ENCODE results near the gene NCOA5.
"Not testable (repeated sequence)": the region's sequence is repeated elsewhere in the genome, so short reads cannot be mapped to it uniquely, and the experiment has no call there.

NCOA5 gene

GRCh38 chr20:46107061-46107460, 17.3 kb upstream of the NCOA5 start:
- TF ChIP-seq CTCF (IDR thresholded peaks at IDR 0.05; ENCODE audit: low read depth, low read length), result no peak
- Histone ChIP-seq H3K27ac (no peak overlapping the region), H3K27me3 (ENCODE audit: insufficient read depth, low read depth, severe bottlenecking) (no peaks in the 10 kb centered on the region), H3K4me3 (ENCODE audit: low read depth, low read length) (no peak overlapping the region), H3K36me3 (no peaks in the 10 kb centered on the region), H3K9me3 (ENCODE audit: severe bottlenecking) (peaks cover 8% of the 10 kb centered on the region)
- no peak for DNase-seq

GRCh38 chr20:46104262-46104661, 14.5 kb upstream of the NCOA5 start:
- no peaks in the 10 kb centered on the region for H3K27me3 ChIP-seq (ENCODE audit: insufficient read depth, low read depth, severe bottlenecking)
- no peak overlapping the region for H3K4me3 ChIP-seq (ENCODE audit: low read depth, low read length)
- H3K9me3 ChIP-seq (ENCODE audit: severe bottlenecking), result peaks cover 11% of the 10 kb centered on the region
- H3K36me3 ChIP-seq, result no peaks in the 10 kb centered on the region
- no peak for TF ChIP-seq CTCF (IDR thresholded peaks at IDR 0.05; ENCODE audit: low read depth, low read length)
- no peak overlapping the region for H3K27ac ChIP-seq
- DNase-seq, result no peak

- no peak for TF ChIP-seq CTCF (IDR thresholded peaks at IDR 0.05; ENCODE audit: low read depth, low read length)
- Histone ChIP-seq H3K9me3 (ENCODE audit: severe bottlenecking) (peaks cover 11% of the 10 kb centered on the region), H3K27me3 (ENCODE audit: insufficient read depth, low read depth, severe bottlenecking) (no peaks in the 10 kb centered on the region), H3K27ac (no peak overlapping the region), H3K4me3 (ENCODE audit: low read depth, low read length) (no peak overlapping the region), H3K36me3 (no peaks in the 10 kb centered on the region)
- no peak for DNase-seq
Measured at GRCh38 chr20:46102940-46103339, 13.2 kb upstream of the NCOA5 start.

- peaks cover 11% of the 10 kb centered on the region for H3K9me3 ChIP-seq (ENCODE audit: severe bottlenecking)
- no peak for DNase-seq
- H3K27ac ChIP-seq, result no peak overlapping the region
- H3K36me3 ChIP-seq, result no peaks in the 10 kb centered on the region
- H3K27me3 ChIP-seq (ENCODE audit: insufficient read depth, low read depth, severe bottlenecking), result no peaks in the 10 kb centered on the region
- no peak for TF ChIP-seq CTCF (IDR thresholded peaks at IDR 0.05; ENCODE audit: low read depth, low read length)
- H3K4me3 ChIP-seq (ENCODE audit: low read depth, low read length), result no peak overlapping the region
Measured at GRCh38 chr20:46101957-46102356, 12.2 kb upstream of the NCOA5 start.

- H3K9me3 ChIP-seq (ENCODE audit: severe bottlenecking), result peaks cover 11% of the 10 kb centered on the region
- no peak overlapping the region for H3K27ac ChIP-seq
- DNase-seq, result no peak
- H3K4me3 ChIP-seq (ENCODE audit: low read depth, low read length), result no peak overlapping the region
- no peak for TF ChIP-seq CTCF (IDR thresholded peaks at IDR 0.05; ENCODE audit: low read depth, low read length)
- no peaks in the 10 kb centered on the region for H3K36me3 ChIP-seq
- H3K27me3 ChIP-seq (ENCODE audit: insufficient read depth, low read depth, severe bottlenecking), result no peaks in the 10 kb centered on the region
Measured at GRCh38 chr20:46100988-46101387, 11.2 kb upstream of the NCOA5 start.

- not testable (repeated sequence) for H3K36me3 ChIP-seq; DNase-seq; H3K4me3 ChIP-seq (ENCODE audit: low read depth, low read length); H3K27me3 ChIP-seq (ENCODE audit: insufficient read depth, low read depth, severe bottlenecking); H3K27ac ChIP-seq
- peaks cover 11% of the 10 kb centered on the region for H3K9me3 ChIP-seq (ENCODE audit: severe bottlenecking)
Measured at GRCh38 chr20:46100444-46100843, 10.7 kb upstream of the NCOA5 start.

All from WERI-Rb-1 (cell line).